ENCODE results near the gene KLHL22. TPM values are rescaled to one million over a fixed set of nuclear protein-coding genes. Genes with fewer than 3 reads are reported as not detected.

The KLHL22 gene
- total and polyA plus RNA-seq, 2 donors (not counting 3 experiments of a cell fraction or from before 2014, with no cell fraction given) = 24.2 to 33.6 TPM

GRCh38 chr22:20441631-20442484 is 53.7 kb downstream of the KLHL22 start:
- H3K9ac ChIP-seq (replicated peaks; ENCODE audit: extremely low read depth, insufficient read depth, low read length) = no peak overlapping the region
- POLR2A ChIA-PET = no interaction called here
- peaks cover 4% of the 10 kb centered on the region for H3K4me1 ChIP-seq (ENCODE audit: control insufficient read depth, extremely low read depth, insufficient read depth, low read length)
- H3K4me2 ChIP-seq (ENCODE audit: insufficient read depth, low read length) = no peak overlapping the region
- H3K4me3 ChIP-seq (replicated peaks in 1 of 3; ENCODE audit: insufficient read depth in 1 of 3, low read depth in 1 of 3, low read length in 3 of 3) = no peak overlapping the region
- CTCF ChIA-PET = interaction anchor here (0.5 to 4.3 kb wide), 3 partner anchors 15 to 24 kb away, joined by 3 to 22 read pairs (median 7); no protein-coding TSS in a partner anchor
- no peak overlapping the region for H3K27ac ChIP-seq (ENCODE audit: insufficient read depth, low read depth, low read length)
- TF ChIP-seq FOS (IDR thresholded peaks at IDR 0.05; ENCODE audit: borderline replicate concordance, insufficient read depth, low read length) = no peak
- no peak for TF ChIP-seq POLR2AphosphoS5 (IDR thresholded peaks at IDR 0.05; ENCODE audit: insufficient read depth, low read depth, low read length)
- TF ChIP-seq JUN (IDR thresholded peaks at IDR 0.05; ENCODE audit: borderline replicate concordance, insufficient read depth, insufficient read length, low read depth) = no peak
- no peak for TF ChIP-seq EZH2 (IDR thresholded peaks at IDR 0.05; ENCODE audit: borderline replicate concordance, low read depth, low read length, severe bottlenecking)
- TF ChIP-seq CTCF (IDR thresholded peaks at IDR 0.05; ENCODE audit: extremely low read depth in 1 of 2, insufficient read depth in 1 of 2, low read depth in 1 of 2, low read length in 2 of 2) = no peak
- TF ChIP-seq MYC (IDR thresholded peaks at IDR 0.05; ENCODE audit: low read depth, low read length) = no peak
- no peak for TF ChIP-seq GATA2 (IDR thresholded peaks at IDR 0.05; ENCODE audit: insufficient read depth, insufficient read length, low read depth, low read length)
- no peak for TF ChIP-seq MAX (IDR thresholded peaks at IDR 0.05; ENCODE audit: insufficient read depth, insufficient read length)
- TF ChIP-seq POLR2A (IDR thresholded peaks at IDR 0.05; ENCODE audit: low read depth, low read length) = no peak
- no peak for DNase-seq (ENCODE audit: low read depth, low spot score)
- H3K36me3 ChIP-seq (ENCODE audit: control insufficient read depth in 2 of 2, extremely low read depth in 1 of 2, insufficient read depth in 2 of 2, low read length in 2 of 2) = peaks cover 0 to 2% of the 10 kb centered on the region in 2 experiments
- no peak for FAIRE-seq
- H3K79me2 ChIP-seq (ENCODE audit: control insufficient read depth, insufficient read depth, low read length) = no peaks in the 10 kb centered on the region
- intact Hi-C loops (cut with micrococcal nuclease) (no loop called here), dilution Hi-C loops (cut with MboI; ENCODE audit: extremely low pct_ligation_motif_present, low sequenced_read_pairs) (no loop called here)
- H3K9me1 ChIP-seq (replicated peaks; ENCODE audit: control insufficient read depth, extremely low read depth, insufficient read depth, low read length) = no peaks in the 10 kb centered on the region
- no peak overlapping the region for H2AFZ ChIP-seq (ENCODE audit: low read depth, low read length)
- BruUV-seq (replicated peaks) = no TSS peak
- H3K9me3 ChIP-seq (replicated peaks; ENCODE audit: control insufficient read depth, insufficient read depth, low read length) = no peaks in the 10 kb centered on the region
- H3K27me3 ChIP-seq (ENCODE audit: control insufficient read depth in 2 of 2, insufficient read depth in 2 of 2, low read length in 2 of 2) = no peaks in the 10 kb centered on the region
- no peaks in the 10 kb centered on the region for H4K20me1 ChIP-seq (replicated peaks; ENCODE audit: control insufficient read depth, extremely low read depth, insufficient read depth, low read length)

Data from endothelial cell of umbilical vein (primary cell).